ACC112 (cell line): ENCODE data around the gene ROBO4.
A peak's percentile ranks its signal among the peaks of the same experiment; 100 is the strongest.

Source experiments
- H2AFZ ChIP-seq: fragments of 200-600 bp; sonication (generic); one replicate; pipeline ENCODE4 v1.6.0; 2017; ENCODE audit warnings: antibody characterized with exemption, low read length; ENCODE audit not compliant: unreplicated experiment
- H3K27ac ChIP-seq: fragments of 200-600 bp; sonication (generic); 2 replicates; pipeline ENCODE4 v1.5.1; 2014; ENCODE audit warnings: low read depth, mild to moderate bottlenecking, antibody characterized with exemption, low read length, moderate library complexity
- H3K27me3 ChIP-seq: fragments of 200-600 bp; sonication (generic); 2 replicates; pipeline ENCODE4 v1.6.1; 2014; ENCODE audit warnings: mild to moderate bottlenecking, antibody characterized with exemption, low read length, moderate library complexity, mixed read lengths; ENCODE audit not compliant: insufficient read depth
- H3K36me3 ChIP-seq: fragments of 200-600 bp; sonication (generic); 2 replicates; pipeline ENCODE4 v1.6.1; 2016; ENCODE audit warnings: mild to moderate bottlenecking, antibody characterized with exemption, low read length, moderate library complexity, mixed read lengths; ENCODE audit not compliant: insufficient read depth
- H3K4me1 ChIP-seq: fragments of 200-600 bp; sonication (generic); one replicate; pipeline ENCODE4 v1.6.1; 2016; ENCODE audit warnings: low read length, mixed read lengths; ENCODE audit not compliant: insufficient read depth, unreplicated experiment, control insufficient read depth
- H3K4me3 ChIP-seq: fragments of 200-600 bp; sonication (generic); 2 replicates; pipeline ENCODE4 v1.5.1; 2014; ENCODE audit warnings: mild to moderate bottlenecking, low read depth, low read length
- H3K79me2 ChIP-seq: fragments of 200-600 bp; sonication (generic); one replicate; pipeline ENCODE4 v1.6.0; 2016; ENCODE audit warnings: low read length; ENCODE audit not compliant: control insufficient read depth, unreplicated experiment, insufficient read depth

Gene ROBO4

GRCh38 chr11:124897674-124898262 lies at the start of gene ROBO4:
Gene ROBO4, minus strand, starts transcription at chr11:124897865. Its CDS starts 70 bp downstream, at chr11:124897795.
- Histone ChIP-seq H2AFZ (peak within 1 kb of the TSS; percentile 27), H3K36me3 (no peaks in the 10 kb centered on the region), H3K27me3 (no peaks in the 10 kb centered on the region), H3K79me2 (no peaks in the 10 kb centered on the region), H3K4me1 (peaks cover 50% of the 10 kb centered on the region), H3K4me3 (0 out of 2 replicates have a peak within 1 kb of the TSS, but pooled peaks have one; percentile 4), H3K27ac (peak within 1 kb of the TSS; percentile 86)

GRCh38 chr11:124946735-124947141 lies 49.1 kb upstream of the ROBO4 start:
- H3K27ac ChIP-seq: no peak overlapping the region
- H2AFZ ChIP-seq: no peak overlapping the region
- H3K4me1 ChIP-seq: no peaks in the 10 kb centered on the region

GRCh38 chr11:124945826-124946225 lies 48.2 kb upstream of the ROBO4 start:
- no peaks in the 10 kb centered on the region for H3K27me3 ChIP-seq
- no peak overlapping the region for H3K27ac ChIP-seq
- H2AFZ ChIP-seq: no peak overlapping the region
- H3K4me1 ChIP-seq: no peaks in the 10 kb centered on the region
- H3K4me3 ChIP-seq: no peak overlapping the region
- no peaks in the 10 kb centered on the region for H3K79me2 ChIP-seq
- H3K36me3 ChIP-seq: no peaks in the 10 kb centered on the region

More at GRCh38 chr11:124946735-124947141, 49.1 kb upstream of the ROBO4 start:
- H3K4me3 ChIP-seq: no peak overlapping the region
- no peaks in the 10 kb centered on the region for H3K36me3 ChIP-seq
- H3K27me3 ChIP-seq: no peaks in the 10 kb centered on the region
- H3K79me2 ChIP-seq: no peaks in the 10 kb centered on the region

GRCh38 chr11:124944565-124944964 lies 46.9 kb upstream of the ROBO4 start:
- H3K4me1 ChIP-seq: no peaks in the 10 kb centered on the region

GRCh38 chr11:124943741-124944140 lies 46.1 kb upstream of the ROBO4 start:
- no peaks in the 10 kb centered on the region for H3K4me1 ChIP-seq
- no peak overlapping the region for H3K27ac ChIP-seq
- no peak overlapping the region for H3K4me3 ChIP-seq
- H3K36me3 ChIP-seq: no peaks in the 10 kb centered on the region
- no peaks in the 10 kb centered on the region for H3K27me3 ChIP-seq
- H2AFZ ChIP-seq: no peak overlapping the region
- no peaks in the 10 kb centered on the region for H3K79me2 ChIP-seq

More at GRCh38 chr11:124944565-124944964, 46.9 kb upstream of the ROBO4 start:
- H3K4me3 ChIP-seq: no peak overlapping the region
- H3K36me3 ChIP-seq: no peaks in the 10 kb centered on the region
- H3K79me2 ChIP-seq: no peaks in the 10 kb centered on the region
- H3K27ac ChIP-seq: no peak overlapping the region
- no peak overlapping the region for H2AFZ ChIP-seq
- no peaks in the 10 kb centered on the region for H3K27me3 ChIP-seq

- H2AFZ ChIP-seq: no peak overlapping the region
- no peaks in the 10 kb centered on the region for H3K27me3 ChIP-seq
- no peaks in the 10 kb centered on the region for H3K4me1 ChIP-seq
- no peak overlapping the region for H3K27ac ChIP-seq
- no peak overlapping the region for H3K4me3 ChIP-seq
- no peaks in the 10 kb centered on the region for H3K36me3 ChIP-seq
- no peaks in the 10 kb centered on the region for H3K79me2 ChIP-seq
Observed at GRCh38 chr11:124943254-124943616, 45.6 kb upstream of the ROBO4 start.

GRCh38 chr11:124942466-124943253 lies 45.0 kb upstream of the ROBO4 start:
- Histone ChIP-seq H3K4me3 (no peak overlapping the region), H2AFZ (no peak overlapping the region), H3K27ac (no peak overlapping the region), H3K27me3 (no peaks in the 10 kb centered on the region), H3K79me2 (no peaks in the 10 kb centered on the region), H3K4me1 (no peaks in the 10 kb centered on the region), H3K36me3 (no peaks in the 10 kb centered on the region)

GRCh38 chr11:124941703-124942102 lies 44.0 kb upstream of the ROBO4 start:
- no peak overlapping the region for H3K4me3 ChIP-seq
- no peak overlapping the region for H2AFZ ChIP-seq
- no peak overlapping the region for H3K27ac ChIP-seq
- no peaks in the 10 kb centered on the region for H3K4me1 ChIP-seq
- no peaks in the 10 kb centered on the region for H3K36me3 ChIP-seq
- H3K79me2 ChIP-seq: no peaks in the 10 kb centered on the region
- no peaks in the 10 kb centered on the region for H3K27me3 ChIP-seq

GRCh38 chr11:124938970-124939369 lies 41.3 kb upstream of the ROBO4 start:
- no peaks in the 10 kb centered on the region for H3K79me2 ChIP-seq
- no peak overlapping the region for H3K27ac ChIP-seq
- no peaks in the 10 kb centered on the region for H3K36me3 ChIP-seq
- no peak overlapping the region for H2AFZ ChIP-seq
- no peak overlapping the region for H3K4me3 ChIP-seq
- H3K4me1 ChIP-seq: peaks cover 14% of the 10 kb centered on the region
- no peaks in the 10 kb centered on the region for H3K27me3 ChIP-seq

- H2AFZ ChIP-seq: no peak overlapping the region
- H3K27me3 ChIP-seq: no peaks in the 10 kb centered on the region
- peaks cover 17% of the 10 kb centered on the region for H3K4me1 ChIP-seq
- H3K27ac ChIP-seq: no peak overlapping the region
- H3K79me2 ChIP-seq: no peaks in the 10 kb centered on the region
- H3K4me3 ChIP-seq: no peak overlapping the region
- H3K36me3 ChIP-seq: no peaks in the 10 kb centered on the region
Observed at GRCh38 chr11:124938206-124938765, 40.6 kb upstream of the ROBO4 start.
